GM23338 (cell line): Measurements from ENCODE around the gene MINDY4. TPM values are rescaled to one million over a fixed set of nuclear protein-coding genes. Genes with fewer than 3 reads are reported as not detected.

Experiments used
- ATAC-seq: fragments of 200-7000 bp; cut with Tn5 transposase; 3 replicates; pipeline ENCODE4 v1.9.1; 2020
- DNase-seq: peaks from one replicate; pipeline ENCODE4 v3.0.0-alpha.2; 2015; ENCODE audit warnings: low spot score
- H2AFZ ChIP-seq: fragments of 200-600 bp; sonication (generic); 2 replicates; pipeline ENCODE4 v1.8.0; 2016; ENCODE audit warnings: antibody characterized with exemption, mild to moderate bottlenecking, moderate library complexity
- H3F3A ChIP-seq: fragments of 200-600 bp; sonication (generic); replicated peaks from 2 replicates; pipeline ENCODE4 v1.8.0; 2017; ENCODE audit warnings: antibody characterized with exemption, mixed run types, low read depth
- H3K27ac ChIP-seq: fragments of 200-600 bp; sonication (generic); 2 replicates; pipeline ENCODE4 v1.6.1; 2016; ENCODE audit warnings: low read depth
- H3K27me3 ChIP-seq: fragments of 200-600 bp; sonication (generic); 2 replicates; pipeline ENCODE4 v1.8.0; 2016; ENCODE audit warnings: mild to moderate bottlenecking, mixed run types, moderate library complexity; ENCODE audit not compliant: insufficient read depth
- H3K36me3 ChIP-seq: fragments of 200-600 bp; sonication (generic); 2 replicates; pipeline ENCODE4 v1.8.0; 2016; ENCODE audit warnings: mild to moderate bottlenecking; ENCODE audit not compliant: insufficient read depth
- H3K4me1 ChIP-seq: fragments of 200-600 bp; sonication (generic); 2 replicates; pipeline ENCODE4 v1.8.0; 2016; ENCODE audit warnings: mild to moderate bottlenecking, moderate library complexity; ENCODE audit not compliant: insufficient read depth
- H3K4me2 ChIP-seq: fragments of 200-600 bp; sonication (generic); 2 replicates; pipeline ENCODE4 v1.7.1; 2017; ENCODE audit warnings: mixed run types
- H3K4me3 ChIP-seq: fragments of 200-600 bp; sonication (generic); 2 replicates; pipeline ENCODE4 v1.6.1; 2016; ENCODE audit warnings: mixed run types
- H3K79me2 ChIP-seq: fragments of 200-600 bp; sonication (generic); replicated peaks from 2 replicates; pipeline ENCODE4 v1.8.0; 2017; ENCODE audit warnings: mild to moderate bottlenecking; ENCODE audit not compliant: insufficient read depth
- H3K9me2 ChIP-seq: fragments of 200-600 bp; sonication (generic); 2 replicates; pipeline ENCODE4 v1.8.0; 2017; ENCODE audit not compliant: insufficient read depth
- H4K20me1 ChIP-seq: fragments of 200-600 bp; sonication (generic); replicated peaks from 2 replicates; pipeline ENCODE4 v1.8.0; 2017; ENCODE audit warnings: mild to moderate bottlenecking; ENCODE audit not compliant: insufficient read depth
- H3K27ac Mint-ChIP-seq: 2 replicates; pipeline ENCODE4 v1.8.0; 2020; ENCODE audit warnings: inconsistent platforms, mild to moderate bottlenecking, moderate library complexity, mixed read lengths
- H3K27me3 Mint-ChIP-seq: 3 replicates; pipeline ENCODE4 v1.8.0; 2022; ENCODE audit warnings: low read depth, mild to moderate bottlenecking, moderate library complexity, mixed read lengths, inconsistent platforms; ENCODE audit not compliant: insufficient read depth, poor library complexity
- H3K36me3 Mint-ChIP-seq: 3 replicates; pipeline ENCODE4 v1.8.0; 2021; ENCODE audit warnings: low read depth, mild to moderate bottlenecking, inconsistent platforms, moderate library complexity, mixed read lengths
- H3K4me1 Mint-ChIP-seq: 3 replicates; pipeline ENCODE4 v1.8.0; 2020; ENCODE audit warnings: mild to moderate bottlenecking, inconsistent platforms, mixed read lengths
- H3K4me3 Mint-ChIP-seq: 3 replicates; pipeline ENCODE4 v1.8.0; 2021; ENCODE audit warnings: moderate library complexity, mild to moderate bottlenecking, inconsistent platforms, mixed read lengths
- H3K9me3 Mint-ChIP-seq: 3 replicates; pipeline ENCODE4 v1.8.0; 2020; ENCODE audit warnings: moderate library complexity, mild to moderate bottlenecking, inconsistent platforms, mixed read lengths
- CREB1 ChIP-seq: fragments of 250-450 bp; sonication (Bioruptor Pico); IDR thresholded peaks from 2 replicates; pipeline ENCODE4 v1.5.0; 2020; ENCODE audit warnings: low read depth, mild to moderate bottlenecking, moderate library complexity
- CTCF ChIP-seq, 2 experiments: fragments of 200-600 bp in 1 of 2; sonication (generic) in 1 of 2; conservative IDR thresholded peaks; 2 replicates each; pipeline versions ENCODE4 v1.5.1 to v1.6.1; 2016 to 2017; ENCODE audit warnings: antibody characterized with exemption in 2 of 2, low read depth in 2 of 2, mild to moderate bottlenecking in 2 of 2, moderate library complexity in 1 of 2
- ETS1 ChIP-seq: IDR thresholded peaks from 2 replicates; pipeline ENCODE4 v1.6.1; 2016; ENCODE audit warnings: antibody characterized with exemption
- EZH2 ChIP-seq: fragments of 200-600 bp; sonication (generic); IDR thresholded peaks from one replicate; pipeline ENCODE4 v1.8.0; 2017; ENCODE audit warnings: antibody characterized with exemption, mild to moderate bottlenecking, low read depth; ENCODE audit not compliant: unreplicated experiment
- EZH2phosphoT487 ChIP-seq: fragments of 200-600 bp; sonication (generic); IDR thresholded peaks from one replicate; pipeline ENCODE4 v1.8.1; 2018; ENCODE audit warnings: antibody characterized with exemption; ENCODE audit not compliant: unreplicated experiment
- JUNB ChIP-seq: IDR thresholded peaks from one replicate; pipeline ENCODE4 v1.6.1; 2016; ENCODE audit warnings: antibody characterized with exemption; ENCODE audit not compliant: unreplicated experiment
- NANOG ChIP-seq: IDR thresholded peaks from 2 replicates; pipeline ENCODE4 v1.6.1; 2016; ENCODE audit warnings: antibody characterized with exemption, borderline replicate concordance
- POLR2AphosphoS5 ChIP-seq: IDR thresholded peaks from 2 replicates; pipeline ENCODE4 v1.6.1; 2016; ENCODE audit warnings: antibody characterized with exemption, low read depth
- REST ChIP-seq: IDR thresholded peaks from one replicate; pipeline ENCODE4 v1.6.1; 2018; ENCODE audit warnings: antibody characterized with exemption; ENCODE audit not compliant: unreplicated experiment
- STAT1 ChIP-seq: IDR thresholded peaks from one replicate; pipeline ENCODE4 v1.6.1; 2016; ENCODE audit warnings: antibody characterized with exemption; ENCODE audit not compliant: unreplicated experiment
- ZNF114 ChIP-seq: fragments of 250-450 bp; sonication (Bioruptor Pico); IDR thresholded peaks from 2 replicates; pipeline ENCODE4 v1.5.0; 2020; ENCODE audit warnings: mild to moderate bottlenecking, moderate library complexity
- ZNF331 ChIP-seq: fragments of 250-450 bp; sonication (Bioruptor Pico); IDR thresholded peaks from 2 replicates; pipeline ENCODE4 v1.5.0; 2020; ENCODE audit warnings: low read depth, mild to moderate bottlenecking, moderate library complexity
- ZNF462 ChIP-seq: fragments of 250-450 bp; sonication (Bioruptor Pico); IDR thresholded peaks from 2 replicates; pipeline ENCODE4 v1.5.0; 2020; ENCODE audit warnings: mild to moderate bottlenecking, moderate library complexity
- polyA plus RNA-seq: library from polyadenylated mRNA; unstranded; fragments of >200 nt; fragmentation: Nextera tagmentation; extraction: Ambion mirVana; gene quantifications from 2 replicates; pipeline ENCODE4 v1.2.1, GENCODE V29; 2016
- total RNA-seq: library from RNA; depleted of rRNA; stranded (reverse); fragments of >200 nt; shearing (Covaris generic); gene quantifications from 2 replicates; pipeline ENCODE4 v1.2.3, GENCODE V29; 2014

MINDY4 gene
- total and polyA plus RNA-seq, 2 experiments from 2014 or later = 1.7 to 4.4 TPM

GRCh38 chr7:30880125-30880720, 109.0 kb downstream of the MINDY4 start:
- H3K4me1 Mint-ChIP-seq = peaks cover 47% of the 10 kb centered on the region
- no peak overlapping the region for H3K27ac ChIP-seq

More at GRCh38 chr7:30880125-30880720, 109.0 kb downstream of the MINDY4 start:
- peak overlapping the region; percentile 38; the same call in 1 of the 2 replicates for H2AFZ ChIP-seq
- ATAC-seq (no peak), DNase-seq (no peak)
- Mint-ChIP-seq H3K4me3 (no peak overlapping the region; the same call in 2 of the 3 replicates), H3K9me3 (peaks cover 3% of the 10 kb centered on the region; the same call in 1 of the 3 replicates), H3K27ac (0 out of 2 replicates have a peak overlapping the region, but pooled peaks have one; percentile 83), H3K27me3 (peaks cover 6% of the 10 kb centered on the region), H3K36me3 (peaks cover 9% of the 10 kb centered on the region; the same call in 2 of the 3 replicates)
- H3F3A ChIP-seq = no peaks in the 10 kb centered on the region
- H3K4me3 ChIP-seq = no peak overlapping the region
- no peaks in the 10 kb centered on the region for H3K79me2 ChIP-seq
- peak overlapping the region; percentile 42 for H3K4me2 ChIP-seq
- peaks cover 22% of the 10 kb centered on the region for H3K4me1 ChIP-seq
- TF ChIP-seq EZH2phosphoT487 (no peak), ZNF114 (CRISPR knock-in tag) (no peak), JUNB (no peak), CREB1 (no peak), REST (no peak), ETS1 (no peak), STAT1 (no peak), CTCF (conservative IDR thresholded peaks at IDR 0.05; ENCODE audit: low read depth in 2 of 2) (no peak), EZH2 (no peak), ZNF331 (CRISPR knock-in tag) (no peak), ZNF462 (CRISPR knock-in tag) (no peak), NANOG (no peak), POLR2AphosphoS5 (no peak)
- H3K27me3 ChIP-seq = no peaks in the 10 kb centered on the region
- no peaks in the 10 kb centered on the region for H3K36me3 ChIP-seq
- H4K20me1 ChIP-seq = no peaks in the 10 kb centered on the region
- peaks cover 6% of the 10 kb centered on the region; the same call in 1 of the 2 replicates for H3K9me2 ChIP-seq
